Mesenchymal stem cell (in vitro differentiated cells and primary cell): Measurements from ENCODE around the gene STX1B.

ENCODE experiments used
- DNase-seq: peaks from one replicate; pipeline ENCODE4 v3.0.0-alpha.2; 2013
- H2AFZ ChIP-seq: one replicate; pipeline ENCODE4 v1.6.1; 2013; ENCODE audit warnings: low read depth, mild to moderate bottlenecking, control low read depth, inconsistent platforms, low read length, moderate library complexity
- H2AK5ac ChIP-seq: 2 replicates; pipeline ENCODE4 v1.6.1; 2013; ENCODE audit warnings: low read length, moderate library complexity, mild to moderate bottlenecking, inconsistent platforms; ENCODE audit not compliant: severe bottlenecking
- H2BK120ac ChIP-seq: one replicate; pipeline ENCODE4 v1.6.1; 2013; ENCODE audit warnings: low read depth, mild to moderate bottlenecking, inconsistent platforms, low read length, moderate library complexity
- H2BK12ac ChIP-seq, 2 experiments: one replicate each; pipeline ENCODE4 v1.6.1; 2013; ENCODE audit warnings: inconsistent platforms in 2 of 2, low read length in 2 of 2, mild to moderate bottlenecking in 2 of 2, moderate library complexity in 2 of 2, control low read depth in 1 of 2
- H2BK15ac ChIP-seq: one replicate; pipeline ENCODE4 v1.6.1; 2013; ENCODE audit warnings: mild to moderate bottlenecking, low read depth, inconsistent platforms; ENCODE audit not compliant: poor library complexity, severe bottlenecking
- H2BK5ac ChIP-seq: 2 replicates; pipeline ENCODE4 v1.6.1; 2013; ENCODE audit warnings: low read depth, mild to moderate bottlenecking, low read length, control low read depth, inconsistent platforms; ENCODE audit not compliant: poor library complexity, severe bottlenecking
- H3K14ac ChIP-seq, 2 experiments: one replicate each; pipeline ENCODE4 v1.6.1; 2013; ENCODE audit warnings: inconsistent platforms in 2 of 2, low read length in 2 of 2, control low read depth in 1 of 2, mild to moderate bottlenecking in 1 of 2, moderate library complexity in 1 of 2
- H3K18ac ChIP-seq, 2 experiments: one replicate each; pipeline ENCODE4 v1.6.1; 2013; ENCODE audit warnings: inconsistent platforms in 2 of 2, low read length in 2 of 2, control low read depth in 1 of 2, low read depth in 1 of 2, mild to moderate bottlenecking in 1 of 2
- H3K23ac ChIP-seq, 2 experiments: one replicate each; pipeline ENCODE4 v1.6.1; 2013; ENCODE audit warnings: inconsistent platforms in 2 of 2, low read length in 2 of 2, mild to moderate bottlenecking in 2 of 2, moderate library complexity in 2 of 2, control low read depth in 1 of 2
- H3K27ac ChIP-seq: 2 replicates; pipeline ENCODE4 v1.5.1; 2013; ENCODE audit warnings: mild to moderate bottlenecking, moderate library complexity, low read length, control low read depth, inconsistent platforms; ENCODE audit not compliant: poor library complexity, severe bottlenecking
- H3K27me3 ChIP-seq, 2 experiments: 2 replicates each; pipeline versions ENCODE4 v1.6.1 to v1.7.0; 2013; ENCODE audit warnings: low read length in 2 of 2, mild to moderate bottlenecking in 2 of 2, moderate library complexity in 2 of 2, control low read depth in 1 of 2, inconsistent platforms in 1 of 2; ENCODE audit not compliant: control insufficient read depth in 1 of 2, insufficient read depth in 1 of 2
- H3K36me3 ChIP-seq, 2 experiments: 2 replicates each; pipeline versions ENCODE4 v1.6.1 to v1.7.0; 2013; ENCODE audit warnings: low read length in 2 of 2, control low read depth in 1 of 2, inconsistent platforms in 1 of 2, low read depth in 1 of 2, mild to moderate bottlenecking in 1 of 2; ENCODE audit not compliant: insufficient read depth in 2 of 2, control insufficient read depth in 1 of 2
- H3K4ac ChIP-seq, 2 experiments: one replicate each; pipeline ENCODE4 v1.6.1; 2013; ENCODE audit warnings: inconsistent platforms in 2 of 2, low read length in 2 of 2, mild to moderate bottlenecking in 2 of 2, moderate library complexity in 2 of 2, control low read depth in 1 of 2, low read depth in 1 of 2
- H3K4me1 ChIP-seq: 2 replicates; pipeline ENCODE4 v1.6.1; 2013; ENCODE audit warnings: low read depth, low read length, control low read depth; ENCODE audit not compliant: control insufficient read depth, insufficient read depth
- H3K4me2 ChIP-seq: 2 replicates; pipeline ENCODE4 v1.6.1; 2013; ENCODE audit warnings: low read length, mild to moderate bottlenecking, inconsistent platforms; ENCODE audit not compliant: poor library complexity, severe bottlenecking
- H3K4me3 ChIP-seq, 2 experiments: 2 replicates each; pipeline versions ENCODE4 v1.5.1 to v1.7.0; 2013; ENCODE audit warnings: low read length in 2 of 2, mild to moderate bottlenecking in 2 of 2, control low read depth in 1 of 2, low read depth in 1 of 2; ENCODE audit not compliant: insufficient read depth in 1 of 2
- H3K79me1 ChIP-seq: replicated peaks from 2 replicates; pipeline ENCODE4 v1.6.1; 2013; ENCODE audit warnings: mild to moderate bottlenecking, control low read depth, low read length, inconsistent platforms; ENCODE audit not compliant: poor library complexity, severe bottlenecking
- H3K9ac ChIP-seq: 2 replicates; pipeline ENCODE4 v1.7.0; 2013; ENCODE audit warnings: mild to moderate bottlenecking, low read length, moderate library complexity
- H3K9me3 ChIP-seq: 2 replicates; pipeline ENCODE4 v1.7.0; 2013; ENCODE audit warnings: mild to moderate bottlenecking, low read length; ENCODE audit not compliant: control insufficient read depth
- H4K8ac ChIP-seq: one replicate; pipeline ENCODE4 v1.6.1; 2013; ENCODE audit warnings: inconsistent platforms, mild to moderate bottlenecking, low read length, moderate library complexity
- H4K91ac ChIP-seq: one replicate; pipeline ENCODE4 v1.6.1; 2013; ENCODE audit warnings: mild to moderate bottlenecking, low read length, inconsistent platforms
- WGBS: methylation state at CpG from one replicate; pipeline ENCODE4 v1.1.7; 2013; ENCODE audit warnings: mixed read lengths; 5-methylcytosine and 5-hydroxymethylcytosine counted together

The STX1B gene

GRCh38 chr16:31003744-31004143, 6.7 kb downstream of the STX1B start:
- Histone ChIP-seq H3K23ac (no peak overlapping the region), H3K9ac (no peak overlapping the region), H3K27ac (no peak overlapping the region), H3K18ac (no peak overlapping the region), H2AK5ac (no peak overlapping the region), H3K4me2 (no peak overlapping the region), H4K8ac (no peak overlapping the region), H3K4me3 (no peak overlapping the region), H3K36me3 (peaks cover 0 to 6% of the 10 kb centered on the region in 2 experiments), H3K4me1 (peaks cover 31% of the 10 kb centered on the region), H2AFZ (no peak overlapping the region), H3K4ac (no peak overlapping the region), H3K14ac (no peak overlapping the region), H3K27me3 (no peaks in the 10 kb centered on the region), H2BK5ac (no peak overlapping the region), H4K91ac (no peak overlapping the region), H2BK120ac (no peak overlapping the region), H3K9me3 (no peaks in the 10 kb centered on the region), H3K79me1 (peaks cover 20% of the 10 kb centered on the region), H2BK15ac (no peak overlapping the region), H2BK12ac (no peak overlapping the region)
- WGBS = 92% methylated on average over 5 of the region's 6 CpGs
- no peak for DNase-seq

DNA sequence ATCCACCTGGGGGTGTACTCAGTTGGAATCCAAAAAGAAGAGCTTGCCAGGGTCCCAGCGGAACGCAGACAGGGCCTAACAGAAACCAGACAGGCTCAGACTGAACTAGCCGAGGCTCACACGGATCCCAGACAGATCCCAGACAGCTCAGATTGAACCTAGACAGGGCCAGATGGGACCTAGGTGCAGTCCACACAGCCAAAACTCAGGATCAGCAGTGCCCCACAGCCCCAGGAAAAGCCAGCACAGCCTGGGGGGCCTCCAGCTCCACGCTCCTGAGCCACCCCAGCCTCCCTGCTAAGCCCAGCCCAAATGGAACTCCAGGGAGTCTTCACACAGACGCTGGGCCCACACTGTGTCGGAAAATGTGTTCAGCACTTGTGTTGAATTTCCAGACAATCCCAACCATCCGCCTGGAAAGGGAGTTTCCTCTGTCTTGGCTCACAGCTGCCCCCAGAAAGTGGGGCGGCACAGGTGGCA, 7.5 kb downstream of the STX1B start:
- peaks cover 19% of the 10 kb centered on the region for H3K79me1 ChIP-seq
- no peak overlapping the region for H2BK12ac ChIP-seq
- no peak overlapping the region for H3K23ac ChIP-seq
- H3K4me3 ChIP-seq = no peak overlapping the region
- peak overlapping the region; percentile 4 for H3K9ac ChIP-seq
- H3K27ac ChIP-seq = no peak overlapping the region
- H3K9me3 ChIP-seq = no peaks in the 10 kb centered on the region
- peaks cover 0 to 6% of the 10 kb centered on the region in 2 experiments for H3K36me3 ChIP-seq
- H2BK15ac ChIP-seq = no peak overlapping the region
- no peak overlapping the region for H2BK5ac ChIP-seq
- H2AK5ac ChIP-seq = peak overlapping the region; percentile 37
- H4K91ac ChIP-seq = no peak overlapping the region
- H3K18ac ChIP-seq = no peak overlapping the region
- 78% methylated on average over 9 of the region's 9 CpGs for WGBS
- no peaks in the 10 kb centered on the region for H3K27me3 ChIP-seq
- H2BK120ac ChIP-seq = no peak overlapping the region
- no peak overlapping the region for H3K4ac ChIP-seq
- H4K8ac ChIP-seq = no peak overlapping the region
- no peak for DNase-seq
- H3K4me1 ChIP-seq = peaks cover 32% of the 10 kb centered on the region
- H2AFZ ChIP-seq = no peak overlapping the region
- no peak overlapping the region for H3K14ac ChIP-seq
- H3K4me2 ChIP-seq = no peak overlapping the region

DNA sequence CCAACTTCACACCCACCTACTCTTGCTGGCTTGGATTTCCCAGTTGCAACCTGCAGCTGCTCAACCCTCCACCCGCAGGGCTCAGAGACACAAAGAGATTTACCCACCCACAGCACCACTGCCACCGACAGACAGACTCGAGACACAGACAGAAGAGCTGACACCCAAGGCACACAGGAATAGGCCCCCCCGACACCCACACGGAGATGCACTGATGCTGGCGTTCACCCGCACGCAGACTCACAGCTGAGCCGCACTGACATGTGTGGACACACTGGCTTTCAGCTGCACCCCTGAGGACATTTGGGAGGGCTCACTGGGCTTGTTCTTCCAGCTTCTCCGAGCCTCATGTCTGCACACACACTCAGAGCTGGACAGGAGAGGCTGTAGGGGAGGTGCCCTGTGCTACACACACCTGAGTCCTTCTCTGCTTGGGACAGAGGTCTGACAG, 8.2 kb downstream of the STX1B start:
- Histone ChIP-seq H2BK120ac (no peak overlapping the region), H4K91ac (no peak overlapping the region), H3K4me1 (peaks cover 34% of the 10 kb centered on the region), H3K4ac (no peak overlapping the region), H3K9me3 (no peaks in the 10 kb centered on the region), H3K36me3 (peaks cover 0 to 6% of the 10 kb centered on the region in 2 experiments), H3K4me2 (no peak overlapping the region), H3K9ac (peak overlapping the region; percentile 4), H2AFZ (no peak overlapping the region), H2BK15ac (no peak overlapping the region), H3K4me3 (no peak overlapping the region), H3K27ac (no peak overlapping the region), H3K14ac (no peak overlapping the region), H4K8ac (no peak overlapping the region), H2BK5ac (no peak overlapping the region), H3K23ac (no peak overlapping the region), H2AK5ac (no peak overlapping the region), H3K27me3 (no peaks in the 10 kb centered on the region), H2BK12ac (no peak overlapping the region), H3K79me1 (peaks cover 19% of the 10 kb centered on the region), H3K18ac (no peak overlapping the region)
- DNase-seq = no peak
- 94% methylated on average over 10 of the region's 10 CpGs for WGBS

GRCh38 chr16:31001507-31002249, 8.8 kb downstream of the STX1B start:
- Histone ChIP-seq H2BK120ac (no peak overlapping the region), H2BK5ac (no peak overlapping the region), H3K9me3 (no peaks in the 10 kb centered on the region), H3K18ac (no peak overlapping the region), H4K91ac (no peak overlapping the region), H3K23ac (no peak overlapping the region), H3K4ac (no peak overlapping the region), H3K79me1 (peaks cover 19% of the 10 kb centered on the region), H3K4me2 (no peak overlapping the region), H3K27ac (no peak overlapping the region), H3K14ac (no peak overlapping the region), H2BK15ac (no peak overlapping the region), H3K36me3 (peaks cover 0 to 6% of the 10 kb centered on the region in 2 experiments), H4K8ac (no peak overlapping the region), H3K4me1 (peaks cover 35% of the 10 kb centered on the region), H3K27me3 (no peaks in the 10 kb centered on the region), H3K9ac (no peak overlapping the region), H2BK12ac (no peak overlapping the region), H2AK5ac (no peak overlapping the region), H2AFZ (no peak overlapping the region), H3K4me3 (no peak overlapping the region)
- 85% methylated on average over 16 of the region's 16 CpGs for WGBS
- no peak for DNase-seq
